Subcutaneous preadipocyte (primary cell): ENCODE data around the gene TBC1D10A. TPM values are rescaled to one million over a fixed set of nuclear protein-coding genes. Genes with fewer than 3 reads are reported as not detected.

Experiments used
- total RNA-seq: library from RNA; depleted of rRNA; stranded (reverse); fragments of >200 nt; gene quantifications from 2 replicates; pipeline ENCODE4 v1.2.3, GENCODE V29; 2012

TBC1D10A gene, protein sequence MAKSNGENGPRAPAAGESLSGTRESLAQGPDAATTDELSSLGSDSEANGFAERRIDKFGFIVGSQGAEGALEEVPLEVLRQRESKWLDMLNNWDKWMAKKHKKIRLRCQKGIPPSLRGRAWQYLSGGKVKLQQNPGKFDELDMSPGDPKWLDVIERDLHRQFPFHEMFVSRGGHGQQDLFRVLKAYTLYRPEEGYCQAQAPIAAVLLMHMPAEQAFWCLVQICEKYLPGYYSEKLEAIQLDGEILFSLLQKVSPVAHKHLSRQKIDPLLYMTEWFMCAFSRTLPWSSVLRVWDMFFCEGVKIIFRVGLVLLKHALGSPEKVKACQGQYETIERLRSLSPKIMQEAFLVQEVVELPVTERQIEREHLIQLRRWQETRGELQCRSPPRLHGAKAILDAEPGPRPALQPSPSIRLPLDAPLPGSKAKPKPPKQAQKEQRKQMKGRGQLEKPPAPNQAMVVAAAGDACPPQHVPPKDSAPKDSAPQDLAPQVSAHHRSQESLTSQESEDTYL
- 12.9 and 15.6 TPM in 2 replicates for total RNA-seq

DNA sequence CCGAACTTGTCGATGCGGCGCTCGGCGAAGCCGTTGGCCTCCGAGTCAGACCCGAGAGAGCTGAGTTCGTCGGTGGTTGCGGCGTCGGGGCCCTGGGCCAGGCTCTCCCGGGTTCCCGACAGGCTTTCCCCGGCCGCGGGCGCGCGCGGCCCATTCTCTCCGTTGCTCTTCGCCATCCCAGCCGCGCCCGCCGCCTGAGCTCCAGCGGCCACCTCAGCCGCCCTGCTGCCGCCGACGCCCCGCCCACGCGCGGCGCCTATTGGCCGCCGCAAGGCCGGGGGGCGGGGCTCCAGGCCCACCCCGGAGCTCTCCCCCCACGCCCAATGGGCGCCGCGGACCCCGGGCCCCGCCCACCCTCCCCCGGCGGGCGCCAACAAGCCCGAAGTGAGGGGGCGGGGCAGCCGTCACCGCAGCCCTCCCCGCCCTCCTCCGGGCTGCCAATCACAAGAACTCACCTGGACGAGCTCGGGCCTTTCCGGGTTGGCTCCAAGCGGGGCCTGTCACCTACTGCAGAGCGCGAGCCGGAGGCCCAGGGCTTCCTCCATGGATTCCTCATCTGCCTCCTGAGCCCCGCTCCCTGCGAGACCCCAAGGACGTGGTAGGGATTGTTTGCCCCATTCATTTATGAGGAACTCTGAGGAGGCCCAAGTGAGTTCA, at the start of gene TBC1D10A:
TSS of gene TBC1D10A (minus strand) at position 236 of the 657 bp plus-strand sequence. CDS start at position 176, 60 bp downstream.

GRCh38 chr22:30356449-30357235, 29.9 kb upstream of the TBC1D10A start, which contains the start of the genes CCDC157 and SF3A1:
Gene CCDC157 (plus strand): TSS chr22:30357007. CDS start chr22:30366001, 8,994 bp downstream.
Gene SF3A1 (minus strand): TSS chr22:30356894. CDS start chr22:30356792, 102 bp downstream.

DNA sequence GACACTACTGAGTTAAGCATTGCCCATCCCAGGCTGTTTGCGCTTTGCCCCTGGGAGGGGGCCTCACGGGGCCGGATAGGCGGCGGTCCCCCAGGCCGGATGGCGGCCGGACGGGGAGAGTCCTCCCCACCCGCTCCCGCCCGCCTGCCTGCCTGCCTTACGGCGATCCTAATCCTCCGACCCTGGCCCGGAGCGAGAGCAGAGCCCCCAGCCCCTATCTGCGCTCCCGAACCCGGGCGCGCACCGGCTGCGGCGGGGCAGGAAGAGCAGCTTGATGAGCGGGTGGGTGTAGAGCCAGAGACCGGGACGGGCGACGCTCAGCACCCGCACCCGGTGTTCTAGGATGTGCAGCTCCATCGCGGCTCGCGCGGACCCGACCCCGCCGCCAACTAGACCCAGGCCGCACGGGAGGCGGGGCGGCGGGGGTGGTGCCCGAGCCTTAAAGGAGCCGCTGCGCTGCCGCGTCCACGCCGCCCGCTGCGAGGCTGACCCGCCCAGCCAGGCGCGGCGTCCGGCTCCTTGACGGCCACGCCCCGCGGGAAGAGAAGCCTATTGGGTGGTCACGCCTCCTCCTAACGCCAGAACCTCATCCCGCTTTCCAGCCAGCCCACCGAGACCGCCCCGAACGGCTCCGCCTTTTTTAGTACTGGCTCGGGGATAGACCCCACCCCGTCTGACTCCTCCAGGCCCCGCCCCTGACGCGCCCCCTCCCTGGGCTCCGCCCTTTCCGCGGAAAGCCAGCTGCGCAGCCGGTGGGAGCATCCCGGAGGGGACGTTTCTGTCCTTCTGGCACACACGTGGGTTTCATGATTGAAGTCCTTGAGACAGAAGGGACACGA, 37.4 kb downstream of the TBC1D10A start, which contains the start of gene CASTOR1:
TSS of gene CASTOR1 (minus strand) at position 365 of the 839 bp plus-strand sequence. CDS start at position 357, 8 bp downstream.

GRCh38 chr22:30266445-30267381, 60.0 kb downstream of the TBC1D10A start, which contains the start of gene OSM:
Gene OSM (minus strand): TSS chr22:30266851. CDS start chr22:30266799, 52 bp downstream.

GRCh38 chr22:30245985-30246813, 80.5 kb downstream of the TBC1D10A start, which contains the start of gene LIF:
Gene LIF (minus strand): TSS chr22:30246759. CDS start chr22:30246695, 64 bp downstream.

Other genes starting within 250 kb of the TBC1D10A start
- not detected in 2 replicates for gene HORMAD2, start 246.5 kb downstream of the TBC1D10A start, total RNA-seq
- gene LIF, start 80.2 kb downstream of the TBC1D10A start, total RNA-seq, result 1.5 and 3.1 TPM in 2 replicates
- not detected in 2 replicates for gene OSM, start 60.1 kb downstream of the TBC1D10A start, total RNA-seq
- 2.3 and 2.9 TPM in 2 replicates for gene CASTOR1, start 37.4 kb downstream of the TBC1D10A start, total RNA-seq
- 19.5 and 41.4 TPM in 2 replicates for gene SF3A1, start 30.0 kb upstream of the TBC1D10A start, total RNA-seq
- gene CCDC157, start 30.1 kb upstream of the TBC1D10A start, total RNA-seq, result 1.1 and 1.6 TPM in 2 replicates
- 12.9 and 14.5 TPM in 2 replicates for gene RNF215, start 60.5 kb upstream of the TBC1D10A start, total RNA-seq
- gene SEC14L2, start 70.1 kb upstream of the TBC1D10A start, total RNA-seq, result 17.4 and 25.0 TPM in 2 replicates
- 6.6 and 10.9 TPM in 2 replicates for gene MTFP1, start 98.8 kb upstream of the TBC1D10A start, total RNA-seq
- gene SEC14L3, start 145.1 kb upstream of the TBC1D10A start, total RNA-seq, result not detected in 2 replicates
- 0.78 and 1.1 TPM in 2 replicates for gene SEC14L4, start 178.8 kb upstream of the TBC1D10A start, total RNA-seq
- under 0.01 TPM in 1 of 2 replicates, not detected in the other for gene SEC14L6, start 219.8 kb upstream of the TBC1D10A start, total RNA-seq
- gene GAL3ST1, start 247.7 kb upstream of the TBC1D10A start, total RNA-seq, result not detected in 2 replicates